Inferior parietal cortex (tissue), 1 donor: Measurements from ENCODE around the gene MICAL3.
"Not testable (repeated sequence)": the region's sequence is repeated elsewhere in the genome, so short reads cannot be mapped to it uniquely, and the experiment has no call there.

Experiments used
- DNase-seq: peaks from one replicate; pipeline ENCODE4 v3.0.0-alpha.2; 2016; ENCODE audit errors: extremely low spot score

The MICAL3 gene

DNA sequence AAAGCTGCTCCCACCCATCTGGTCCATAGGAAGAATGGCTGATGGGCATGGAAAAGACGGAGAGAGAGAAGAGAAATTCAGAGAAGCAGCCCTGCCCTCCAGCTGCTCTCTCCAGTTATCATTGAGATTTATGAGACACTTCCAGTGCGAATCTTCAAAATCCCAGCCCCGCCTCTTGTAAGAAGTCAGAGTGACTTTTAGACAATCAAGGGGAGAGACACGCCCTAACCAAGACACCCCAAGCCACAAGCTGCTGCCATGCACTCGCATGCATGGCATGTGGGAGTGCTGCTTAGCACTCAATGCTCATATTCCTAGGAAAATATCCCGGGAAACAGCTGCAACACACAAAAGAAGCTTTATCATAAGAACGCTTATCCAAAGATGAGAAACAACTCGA, 139.5 kb downstream of the MICAL3 start:
- no peak for DNase-seq

DNA sequence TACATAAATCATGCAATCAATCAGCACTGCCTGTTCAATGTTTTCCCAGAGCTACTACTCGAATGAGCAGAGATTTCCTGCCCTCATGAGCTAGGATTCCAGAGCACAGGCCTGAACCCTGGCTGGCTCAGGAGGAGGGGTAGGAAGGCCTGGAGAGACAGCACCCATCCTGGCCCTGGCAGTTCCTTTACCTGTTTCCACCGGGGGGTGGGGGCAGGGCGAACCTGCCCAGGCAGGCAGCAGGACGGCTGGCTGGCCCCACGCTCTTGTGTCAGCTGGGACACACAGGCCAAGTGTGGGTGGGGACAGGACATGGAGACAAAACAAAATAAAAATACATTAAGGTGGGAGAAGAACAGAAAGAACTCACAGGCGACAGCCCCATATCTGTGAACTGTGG, 140.3 kb downstream of the MICAL3 start:
- DNase-seq = no peak

DNA sequence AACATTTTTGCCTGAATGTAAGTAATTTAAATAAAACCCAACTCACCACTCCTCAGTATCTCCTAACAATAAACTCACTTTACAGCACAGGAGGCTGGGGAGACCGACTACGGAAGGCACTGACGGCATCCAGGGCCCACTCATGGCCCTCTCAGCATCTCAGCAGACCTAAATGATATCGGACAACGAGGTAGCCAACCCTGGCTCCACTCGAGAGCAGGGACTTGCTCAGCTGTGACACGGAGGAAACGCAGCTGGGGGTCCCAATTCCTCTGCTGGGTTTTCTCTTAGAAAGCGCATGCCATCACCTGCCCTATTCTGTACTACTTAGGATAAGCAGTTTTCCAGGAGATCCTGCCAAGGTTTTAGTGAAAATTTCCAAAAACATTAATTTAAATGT, 141.0 kb downstream of the MICAL3 start:
- DNase-seq = no peak

- no peak for DNase-seq
These were observed 141.6 kb downstream of the MICAL3 start for GRCh38 chr22:17882727-17883126.

DNA sequence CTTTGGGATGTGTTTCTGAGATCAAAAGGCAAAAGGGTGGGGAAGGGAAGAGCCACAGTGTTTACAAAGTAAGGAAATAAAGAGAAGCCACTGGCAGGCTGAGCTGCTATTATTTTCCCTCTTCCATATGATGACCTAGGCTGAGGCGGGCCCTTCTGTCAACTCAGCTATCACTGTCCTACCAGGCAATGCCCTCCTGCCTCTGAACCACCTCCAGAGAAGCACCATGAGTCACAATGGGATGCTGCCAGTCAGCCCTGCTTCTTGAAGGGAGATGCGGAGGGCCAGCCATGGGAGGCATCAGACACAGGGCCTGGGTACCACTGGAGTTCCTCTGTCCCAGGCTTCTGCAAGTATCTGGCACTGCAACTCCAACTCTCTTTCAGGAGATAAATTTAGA, 142.2 kb downstream of the MICAL3 start:
- DNase-seq = no peak

DNA sequence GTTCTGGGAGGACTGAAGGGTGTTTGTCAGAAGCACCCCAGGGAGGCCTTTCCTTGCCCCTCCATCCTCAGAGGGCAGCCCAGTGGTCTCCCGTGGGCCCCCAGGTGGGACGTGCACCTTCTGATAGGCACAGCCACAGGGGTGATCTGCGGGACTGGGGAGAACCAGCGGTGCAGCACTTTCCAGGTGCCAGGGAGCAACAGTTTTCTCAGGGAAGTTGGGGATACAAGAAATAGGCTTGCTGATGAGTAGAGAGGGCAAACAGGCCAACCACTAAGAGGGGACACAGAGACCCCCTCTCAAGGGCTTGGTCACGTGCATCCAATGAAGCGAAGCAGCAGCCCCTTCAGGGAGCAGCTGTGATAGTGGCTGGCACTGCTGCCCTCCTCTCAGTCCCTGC, 143.0 kb downstream of the MICAL3 start:
- DNase-seq = no peak

DNA sequence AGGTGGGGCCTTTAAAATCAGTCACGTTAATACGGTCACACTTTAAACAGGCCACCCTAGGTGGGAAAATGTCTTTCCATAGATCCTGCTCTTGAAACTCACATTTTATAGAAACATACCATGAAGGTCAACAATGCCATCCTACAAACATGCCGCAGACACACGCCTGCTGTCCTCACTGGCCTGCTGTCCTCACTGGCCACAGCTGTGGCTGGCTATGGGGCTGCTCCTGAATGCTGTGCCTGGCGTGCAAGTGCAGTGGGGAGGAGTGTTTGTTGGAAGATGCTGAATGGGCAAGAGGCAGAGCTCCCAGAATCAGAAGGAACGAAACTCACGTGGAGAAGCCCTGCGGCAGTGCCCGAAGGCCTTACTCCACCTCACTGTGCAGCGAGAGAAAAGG, 143.9 kb downstream of the MICAL3 start:
- DNase-seq = no peak

- DNase-seq = no peak
These were observed 144.3 kb downstream of the MICAL3 start for GRCh38 chr22:17880020-17880419.

GRCh38 chr22:17878941-17879340, 145.4 kb downstream of the MICAL3 start:
- no peak for DNase-seq

- DNase-seq = no peak
These were observed 146.1 kb downstream of the MICAL3 start for GRCh38 chr22:17878186-17878694.

GRCh38 chr22:17876878-17877855, 147.2 kb downstream of the MICAL3 start:
- DNase-seq = not testable (repeated sequence)

DNA sequence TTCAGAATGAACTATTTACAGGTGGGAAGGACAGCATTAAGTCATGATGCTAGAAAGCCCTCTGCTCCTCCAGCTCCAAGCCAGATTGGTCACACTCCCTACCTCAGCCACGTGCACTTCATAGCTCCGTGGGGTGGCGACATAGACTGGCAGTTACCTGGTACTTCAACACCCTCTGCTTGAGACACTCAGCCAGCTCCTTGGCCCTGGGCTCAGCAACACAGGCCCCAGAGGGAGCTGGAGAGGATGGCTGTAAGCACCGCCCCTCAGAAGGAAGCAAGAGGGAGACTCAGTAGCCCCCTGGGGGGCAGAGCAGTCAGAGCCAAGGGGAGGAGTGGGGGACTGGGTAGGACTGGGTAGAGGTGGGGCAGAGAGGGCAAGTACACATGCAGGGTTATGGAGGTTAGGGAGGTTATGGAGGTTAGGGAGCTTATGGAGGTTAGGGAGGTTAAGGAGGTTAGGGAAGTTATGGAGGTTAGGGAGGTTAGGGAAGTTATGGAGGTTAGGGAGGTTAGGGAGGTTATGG, 148.0 kb downstream of the MICAL3 start:
- no peak for DNase-seq

GRCh38 chr22:17875631-17876030, 148.7 kb downstream of the MICAL3 start:
- no peak for DNase-seq

GRCh38 chr22:17875156-17875555, 149.2 kb downstream of the MICAL3 start:
- no peak for DNase-seq

DNA sequence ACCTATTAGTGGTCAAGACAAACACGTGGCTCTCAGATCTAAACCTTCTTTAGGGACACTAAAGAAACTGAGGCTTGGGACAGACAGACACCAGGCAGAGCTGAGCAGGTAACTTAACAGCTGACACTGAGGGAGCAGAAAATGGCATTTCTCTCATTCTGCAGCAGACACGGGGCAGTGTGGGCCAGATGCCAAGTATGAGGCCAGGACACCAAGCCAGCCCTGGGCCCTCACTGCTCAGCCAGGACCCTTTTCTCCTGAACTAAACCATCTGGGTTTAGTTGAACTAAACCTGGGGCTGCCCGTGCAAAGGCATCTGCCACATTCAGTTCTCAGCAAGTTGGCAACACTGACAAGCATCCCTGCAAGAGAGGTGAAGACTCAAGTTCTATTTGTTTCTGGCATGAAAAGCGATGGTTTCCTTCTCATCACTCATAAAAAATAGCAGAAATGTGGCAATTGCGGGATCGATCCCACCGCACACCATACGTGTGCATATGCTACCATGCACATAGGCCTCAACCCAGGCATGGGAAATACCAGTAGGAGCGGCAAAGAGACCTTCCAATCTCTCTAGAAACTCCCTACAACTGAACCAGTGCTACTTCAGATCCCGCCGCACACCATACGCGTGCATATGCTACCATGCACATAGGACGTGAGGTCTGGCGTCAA, 150.0 kb downstream of the MICAL3 start:
- no peak for DNase-seq

DNA sequence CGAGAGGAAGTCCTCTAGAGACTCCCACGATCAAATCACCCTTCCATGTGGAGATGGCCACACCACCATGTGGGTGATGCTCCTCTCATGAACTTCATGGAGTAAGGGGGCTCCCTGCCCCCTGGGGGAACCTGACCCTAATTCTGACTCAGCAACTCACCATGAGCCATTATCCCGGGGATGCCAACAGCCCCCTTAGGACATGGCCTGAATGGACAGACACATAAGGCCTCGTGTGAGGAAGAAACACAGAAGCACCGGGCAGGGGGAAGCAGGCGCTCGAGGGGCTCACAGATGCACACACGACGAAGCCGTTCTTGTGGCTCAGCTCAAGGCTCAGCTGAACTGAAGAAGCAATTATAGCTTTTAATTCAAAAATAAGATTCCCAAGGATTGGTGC, 150.6 kb downstream of the MICAL3 start:
- DNase-seq = no peak

- DNase-seq = no peak
These were observed 151.2 kb downstream of the MICAL3 start for GRCh38 chr22:17873116-17873515.

DNA sequence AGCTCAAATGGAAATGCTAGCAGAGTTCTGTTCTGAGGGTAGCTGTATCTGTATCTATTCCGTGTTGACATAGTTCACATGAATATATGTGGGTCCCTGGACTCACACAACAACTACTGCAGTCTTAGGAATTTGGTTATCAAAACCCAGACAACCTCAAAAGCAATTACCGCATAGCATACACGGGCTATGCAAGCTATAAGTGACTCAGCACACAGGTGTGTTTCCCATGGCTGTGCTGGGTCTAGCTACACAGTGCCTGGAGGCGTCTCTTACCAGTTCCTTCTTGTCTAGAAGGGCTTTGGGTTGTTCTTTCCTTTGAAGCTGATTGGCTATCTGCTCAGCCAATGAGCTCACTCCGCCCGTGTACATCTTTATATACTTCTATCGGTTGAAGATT, 151.9 kb downstream of the MICAL3 start:
- no peak for DNase-seq

DNA sequence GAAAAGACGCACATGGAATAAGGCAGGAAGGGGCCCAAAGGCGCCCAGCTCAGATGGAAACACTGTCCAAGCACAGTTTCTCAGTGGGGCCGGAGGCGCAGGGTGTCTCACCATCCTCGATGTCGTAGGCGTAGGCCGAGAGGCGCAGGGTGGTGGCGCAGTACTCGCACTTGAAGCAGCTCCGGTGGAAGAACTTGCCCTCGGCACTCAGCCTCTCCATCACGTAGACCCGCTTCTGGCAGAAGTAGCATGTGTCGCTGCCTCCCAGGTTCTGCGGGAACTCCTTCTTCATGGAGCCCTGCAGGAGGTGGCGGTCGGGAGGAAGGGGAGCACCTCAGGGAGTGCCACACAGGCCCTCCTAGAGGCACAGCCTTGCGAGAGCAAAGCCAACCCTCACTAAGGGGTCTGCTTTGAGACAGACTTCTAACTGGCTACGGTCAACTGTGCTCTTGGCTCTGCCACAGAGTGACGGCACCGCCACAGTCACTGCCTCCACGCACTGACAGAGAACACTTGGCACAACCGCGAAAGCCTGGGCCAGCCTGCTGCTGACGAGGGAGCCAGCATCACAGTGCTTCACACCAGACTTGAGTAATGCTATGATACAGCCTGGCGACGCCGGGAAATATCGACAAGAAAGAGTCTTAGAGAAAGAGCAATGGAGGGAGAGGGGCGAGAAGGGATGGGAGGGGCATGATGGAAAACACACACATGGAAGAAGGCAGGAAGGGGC, 152.5 kb downstream of the MICAL3 start:
- peak; percentile 74 for DNase-seq

- DNase-seq = no peak
These were observed 154.0 kb downstream of the MICAL3 start for GRCh38 chr22:17870407-17870806.

GRCh38 chr22:17869285-17870096, 154.9 kb downstream of the MICAL3 start:
- DNase-seq = no peak
